Measurements from ENCODE around the gene PRR33. TPM values are rescaled to one million over a fixed set of nuclear protein-coding genes. Genes with fewer than 3 reads are reported as not detected.

Gene PRR33
- total and polyA plus RNA-seq, 12 donors = 0.09 to 6.5 (median 3.5) TPM

- Histone ChIP-seq H3K36me3 (no peaks in the 10 kb centered on the region), H3K4me3 (peak within 1 kb of the TSS in 8 of 10 donors; percentile 22 to 53 (median 36)), H3K4me1 (peaks cover 32 to 83% (median 59%) of the 10 kb centered on the region in 9 donors), H3K27ac (peak within 1 kb of the TSS; percentile 50 to 94 (median 81)), H3K27me3 (no peaks in the 10 kb centered on the region), H3K9me3 (no peaks in the 10 kb centered on the region)
- ATAC-seq (peak; percentile 6 to 53 (median 37)), DNase-seq (peak in 1 of 2 donors; percentile 59)
- peak in 6 of 9 donors; percentile 0 to 31 (median 14) for TF ChIP-seq CTCF (IDR thresholded peaks at IDR 0.05)
- 49 to 66% methylated on average over 31 of the region's 31 CpGs for WGBS, 2 donors
- intact Hi-C loops (cut with DNase I) = loop anchor here in 8 of 10 donors (2.0 to 5.0 kb wide), 3 partner anchors 37 to 233 kb away; no protein-coding TSS in a partner anchor
These were observed 27.9 kb upstream of the PRR33 start, which contains the start of gene TNNT3 for GRCh38 chr11:1919391-1920127. TSS of gene TNNT3 (plus strand) at chr11:1919703. CDS start at chr11:1922875, 3,172 bp downstream.

GRCh38 chr11:1918436-1919315 is 27.0 kb upstream of the PRR33 start:
- Histone ChIP-seq H3K4me3 (peak overlapping the region in 5 of 10 donors; percentile 30 to 53 (median 43)), H3K27me3 (no peaks in the 10 kb centered on the region), H3K27ac (peak overlapping the region; percentile 50 to 94 (median 81)), H3K4me1 (peaks cover 29 to 76% (median 59%) of the 10 kb centered on the region in 9 donors), H3K9me3 (no peaks in the 10 kb centered on the region), H3K36me3 (no peaks in the 10 kb centered on the region)
- 80% methylated on average over 29 of the region's 29 CpGs for WGBS, 2 donors
- intact Hi-C loops (cut with DNase I) = loop anchor here in 6 of 10 donors (2.0 to 5.0 kb wide), 2 partner anchors 36 kb away; no protein-coding TSS in a partner anchor
- DNase-seq = no peak
- no peak for ATAC-seq
- peak in 1 of 9 donors; percentile 9 for TF ChIP-seq CTCF (IDR thresholded peaks at IDR 0.05)

GRCh38 chr11:1917523-1918435 is 26.1 kb upstream of the PRR33 start:
- intact Hi-C loops (cut with DNase I) = loop anchor here in 7 of 10 donors (1.0 to 5.0 kb wide), 3 partner anchors 24 to 35 kb away; no protein-coding TSS in a partner anchor
- no peaks in the 10 kb centered on the region for H3K9me3 ChIP-seq
- peak overlapping the region in 8 of 10 donors; percentile 3 to 32 (median 22) for H3K4me3 ChIP-seq
- peaks cover 24 to 70% (median 56%) of the 10 kb centered on the region in 9 donors for H3K4me1 ChIP-seq
- peak in 1 of 2 donors; percentile 69 for DNase-seq
- H3K27me3 ChIP-seq = no peaks in the 10 kb centered on the region
- 73 to 74% methylated on average over 34 of the region's 34 CpGs for WGBS, 2 donors
- H3K36me3 ChIP-seq = no peaks in the 10 kb centered on the region
- peak; percentile 46 to 73 (median 67) for TF ChIP-seq CTCF (IDR thresholded peaks at IDR 0.05)
- peak; percentile 5 to 69 (median 56) for ATAC-seq
- peak overlapping the region; percentile 29 to 94 (median 81) for H3K27ac ChIP-seq

Data from heart right ventricle (tissue), 16 donors.